DND-41 (cell line): ENCODE results near the gene PAGE4.

Experiments
- EZH2 ChIP-seq: IDR thresholded peaks from 3 replicates; pipeline ENCODE4 v1.6.1; 2012; ENCODE audit warnings: borderline replicate concordance, low read depth, mild to moderate bottlenecking, moderate library complexity, low read length, inconsistent platforms; ENCODE audit not compliant: severe bottlenecking
- TF ChIP-seq, protein P1 (sequence below): IDR thresholded peaks from 2 replicates; pipeline ENCODE4 v1.5.1; 2012; ENCODE audit warnings: borderline replicate concordance, low read length, moderate library complexity, mild to moderate bottlenecking; ENCODE audit not compliant: poor library complexity, severe bottlenecking; ENCODE audit errors: extremely low read depth

DNA sequence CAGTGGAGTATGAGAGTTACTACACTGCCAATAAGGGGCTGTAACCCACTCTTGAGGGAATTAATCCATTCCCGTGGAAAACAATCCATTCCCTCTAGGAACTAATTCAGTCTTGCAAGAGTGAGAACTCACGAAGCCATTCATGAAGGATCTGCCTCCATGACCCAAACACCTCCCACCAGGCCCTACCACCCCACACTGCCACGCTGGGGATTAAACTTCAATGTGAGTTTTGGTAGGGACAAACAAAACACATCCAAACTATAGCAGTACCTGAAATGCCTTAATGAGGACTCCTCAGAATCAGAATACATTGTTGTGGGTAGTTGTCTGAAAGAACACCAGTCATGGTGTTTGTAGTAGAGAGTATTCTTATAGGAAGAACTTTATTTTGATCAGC lies 19.2 kb downstream of the PAGE4 start:
- TF ChIP-seq, protein P1, sequence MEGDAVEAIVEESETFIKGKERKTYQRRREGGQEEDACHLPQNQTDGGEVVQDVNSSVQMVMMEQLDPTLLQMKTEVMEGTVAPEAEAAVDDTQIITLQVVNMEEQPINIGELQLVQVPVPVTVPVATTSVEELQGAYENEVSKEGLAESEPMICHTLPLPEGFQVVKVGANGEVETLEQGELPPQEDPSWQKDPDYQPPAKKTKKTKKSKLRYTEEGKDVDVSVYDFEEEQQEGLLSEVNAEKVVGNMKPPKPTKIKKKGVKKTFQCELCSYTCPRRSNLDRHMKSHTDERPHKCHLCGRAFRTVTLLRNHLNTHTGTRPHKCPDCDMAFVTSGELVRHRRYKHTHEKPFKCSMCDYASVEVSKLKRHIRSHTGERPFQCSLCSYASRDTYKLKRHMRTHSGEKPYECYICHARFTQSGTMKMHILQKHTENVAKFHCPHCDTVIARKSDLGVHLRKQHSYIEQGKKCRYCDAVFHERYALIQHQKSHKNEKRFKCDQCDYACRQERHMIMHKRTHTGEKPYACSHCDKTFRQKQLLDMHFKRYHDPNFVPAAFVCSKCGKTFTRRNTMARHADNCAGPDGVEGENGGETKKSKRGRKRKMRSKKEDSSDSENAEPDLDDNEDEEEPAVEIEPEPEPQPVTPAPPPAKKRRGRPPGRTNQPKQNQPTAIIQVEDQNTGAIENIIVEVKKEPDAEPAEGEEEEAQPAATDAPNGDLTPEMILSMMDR = no peak
- TF ChIP-seq EZH2 = no peak
